ENCODE measurements around the gene CABP4.

Gene CABP4

GRCh38 chr11:67510023-67510345, 54.8 kb downstream of the CABP4 start:
- DNase-seq (ENCODE audit: low spot score), result no peak

Small RNAs within 50 kb of the gene (small RNA-seq; reads per million reads assigned to genes)
- 0 reads per million in 2 experiments for gene MIR6752
